ENCODE data around the gene HEATR1. TPM values are rescaled to one million over a fixed set of nuclear protein-coding genes. Genes with fewer than 3 reads are reported as not detected.

The HEATR1 gene
- 10 to 100 TPM in 3 of 4 donors, 1 to 10 TPM in 1; 9.4 to 15.7 (median 13.2) TPM for total RNA-seq

GRCh38 chr1:236603991-236604904 is at the start of gene HEATR1:
Gene HEATR1, minus strand, starts transcription at chr1:236604516. Its CDS starts 421 bp downstream, at chr1:236604095.
- Histone ChIP-seq H3K9me3 (no peaks in the 10 kb centered on the region), H3K4me1 (peaks cover 0 to 12% (median 9%) of the 10 kb centered on the region in 4 donors), H3K27me3 (peaks cover 15% of the 10 kb centered on the region), H3K4me3 (peak within 1 kb of the TSS; percentile 60 to 96 (median 82)), H3K27ac (peak within 1 kb of the TSS; percentile 75 to 90 (median 82)), H3K36me3 (peaks cover 0 to 4% (median under 1%) of the 10 kb centered on the region in 4 donors)
- in situ Hi-C loops (cut with MboI; ENCODE audit: low pct_ligation_motif_present in 1 of 4, low pct_unique_long_range_greater_than_20kb in 1 of 4, low sequenced_read_pairs in 3 of 4), result loop anchor here in 3 of 4 donors (10.0 to 25.0 kb wide), 2 partner anchors 191 to 958 kb away; partner anchors contain the start of gene MTR (in 1 of the 3)
- peak; percentile 94 for DNase-seq
- TF ChIP-seq CTCF (IDR thresholded peaks at IDR 0.05), result no peak
- TF ChIP-seq POLR2A (IDR thresholded peaks at IDR 0.05), result peak; percentile 43
- TF ChIP-seq POLR2AphosphoS5 (IDR thresholded peaks at IDR 0.05), result peak; percentile 81 to 91 (median 90)
- intact Hi-C loops (cut with DNase I; ENCODE audit: low total_unique reads), result loop anchor here (2.0 kb wide), 1 partner anchor 505 kb away; no protein-coding TSS in a partner anchor
- WGBS, 2 donors (ENCODE audit: low coverage in 1 of 2), result 0% methylated on average over 4 to 54 of the region's 54 CpGs

- Histone ChIP-seq H3K4me3 (no peak overlapping the region), H3K27me3 (no peaks in the 10 kb centered on the region), H3K9me3 (no peaks in the 10 kb centered on the region), H3K27ac (no peak overlapping the region), H3K36me3 (no peaks in the 10 kb centered on the region), H3K4me1 (no peaks in the 10 kb centered on the region)
- no peak for DNase-seq
- intact Hi-C loops (cut with DNase I; ENCODE audit: low total_unique reads), result no loop called here
- TF ChIP-seq POLR2AphosphoS5 (IDR thresholded peaks at IDR 0.05), result no peak
- no peak for TF ChIP-seq POLR2A (IDR thresholded peaks at IDR 0.05)
- TF ChIP-seq CTCF (IDR thresholded peaks at IDR 0.05), result no peak
- TF ChIP-seq EP300 (IDR thresholded peaks at IDR 0.05; ENCODE audit: low read depth), result no peak
- in situ Hi-C loops (cut with MboI; ENCODE audit: low pct_ligation_motif_present in 1 of 4, low pct_unique_long_range_greater_than_20kb in 1 of 4, low sequenced_read_pairs in 3 of 4), result no loop called here
- 54 to 72% methylated on average over 2 to 5 of the region's 5 CpGs for WGBS, 2 donors (ENCODE audit: low coverage in 1 of 2)
Measured at GRCh38 chr1:236645016-236645680, 40.8 kb upstream of the HEATR1 start.

GRCh38 chr1:236642763-236643162 is 38.4 kb upstream of the HEATR1 start:
- no peak for DNase-seq
- TF ChIP-seq CTCF (IDR thresholded peaks at IDR 0.05) (no peak), POLR2A (IDR thresholded peaks at IDR 0.05) (no peak), POLR2AphosphoS5 (IDR thresholded peaks at IDR 0.05) (no peak), EP300 (IDR thresholded peaks at IDR 0.05; ENCODE audit: low read depth) (no peak)
- H3K9me3 ChIP-seq, result no peaks in the 10 kb centered on the region
- in situ Hi-C loops (cut with MboI; ENCODE audit: low pct_ligation_motif_present in 1 of 4, low pct_unique_long_range_greater_than_20kb in 1 of 4, low sequenced_read_pairs in 3 of 4) (no loop called here), intact Hi-C loops (cut with DNase I; ENCODE audit: low total_unique reads) (no loop called here)
- no peak overlapping the region for H3K27ac ChIP-seq
- 73 to 81% methylated on average over 4 of the region's 4 CpGs for WGBS, 2 donors (ENCODE audit: low coverage in 1 of 2)
- H3K4me3 ChIP-seq, result no peak overlapping the region
- H3K27me3 ChIP-seq, result no peaks in the 10 kb centered on the region
- no peaks in the 10 kb centered on the region for H3K4me1 ChIP-seq
- H3K36me3 ChIP-seq, result no peaks in the 10 kb centered on the region

- TF ChIP-seq POLR2AphosphoS5 (IDR thresholded peaks at IDR 0.05) (no peak), EP300 (IDR thresholded peaks at IDR 0.05; ENCODE audit: low read depth) (no peak), POLR2A (IDR thresholded peaks at IDR 0.05) (no peak), CTCF (IDR thresholded peaks at IDR 0.05) (no peak)
- H3K9me3 ChIP-seq, result no peaks in the 10 kb centered on the region
- no peaks in the 10 kb centered on the region for H3K36me3 ChIP-seq
- in situ Hi-C loops (cut with MboI; ENCODE audit: low pct_ligation_motif_present in 1 of 4, low pct_unique_long_range_greater_than_20kb in 1 of 4, low sequenced_read_pairs in 3 of 4) (no loop called here), intact Hi-C loops (cut with DNase I; ENCODE audit: low total_unique reads) (no loop called here)
- H3K4me1 ChIP-seq, result no peaks in the 10 kb centered on the region
- no peak overlapping the region for H3K27ac ChIP-seq
- DNase-seq, result no peak
- WGBS, 2 donors (ENCODE audit: low coverage in 1 of 2), result 62 to 65% methylated on average over 4 of the region's 4 CpGs
- H3K4me3 ChIP-seq, result no peak overlapping the region
- H3K27me3 ChIP-seq, result no peaks in the 10 kb centered on the region
Measured at GRCh38 chr1:236639686-236640085, 35.4 kb upstream of the HEATR1 start.

Data from transverse colon (tissue), 4 donors.